Trophoblast cell (in vitro differentiated cells and primary cell): ENCODE data around the gene ENO1.
"Not testable (repeated sequence)": the region's sequence is repeated elsewhere in the genome, so short reads cannot be mapped to it uniquely, and the experiment has no call there.

Experiments
- DNase-seq, 2 donors: peaks; one replicate each; pipeline ENCODE4 v3.0.0-alpha.2; 2016
- H2AFZ ChIP-seq: 2 replicates; pipeline ENCODE4 v1.6.1; 2013; ENCODE audit warnings: low read length, moderate library complexity, mild to moderate bottlenecking; ENCODE audit not compliant: insufficient read depth, poor library complexity
- H2AK5ac ChIP-seq: 2 replicates; pipeline ENCODE4 v1.6.1; 2013; ENCODE audit warnings: mild to moderate bottlenecking, low read length
- H2BK120ac ChIP-seq: 2 replicates; pipeline ENCODE4 v1.6.1; 2013; ENCODE audit warnings: low read length, mild to moderate bottlenecking, moderate library complexity; ENCODE audit not compliant: insufficient read depth, poor library complexity
- H2BK12ac ChIP-seq: 2 replicates; pipeline ENCODE4 v1.6.1; 2013; ENCODE audit warnings: mild to moderate bottlenecking, low read length, moderate library complexity
- H2BK5ac ChIP-seq: 2 replicates; pipeline ENCODE4 v1.6.1; 2013; ENCODE audit warnings: low read length, low read depth, moderate library complexity, mild to moderate bottlenecking; ENCODE audit not compliant: poor library complexity
- H3K14ac ChIP-seq: 2 replicates; pipeline ENCODE4 v1.6.1; 2013; ENCODE audit warnings: mild to moderate bottlenecking, low read length
- H3K18ac ChIP-seq: 2 replicates; pipeline ENCODE4 v1.6.1; 2013; ENCODE audit warnings: mild to moderate bottlenecking, low read length
- H3K23ac ChIP-seq: 2 replicates; pipeline ENCODE4 v1.6.1; 2013; ENCODE audit warnings: low read length
- H3K27ac ChIP-seq: 2 replicates; pipeline ENCODE4 v1.5.1; 2013; ENCODE audit warnings: low read depth, mild to moderate bottlenecking, inconsistent platforms, low read length, moderate library complexity
- H3K27me3 ChIP-seq: 2 replicates; pipeline ENCODE4 v1.6.1; 2013; ENCODE audit warnings: inconsistent platforms, mild to moderate bottlenecking, low read length, moderate library complexity; ENCODE audit not compliant: insufficient read depth
- H3K36me3 ChIP-seq, 2 experiments: 1 replicate in 1 of 2; 2 replicates in 1 of 2; pipeline ENCODE4 v1.6.1; 2013; ENCODE audit warnings: low read length in 2 of 2, mild to moderate bottlenecking in 2 of 2, moderate library complexity in 1 of 2; ENCODE audit not compliant: insufficient read depth in 2 of 2, control insufficient read depth in 1 of 2
- H3K4ac ChIP-seq: 2 replicates; pipeline ENCODE4 v1.6.1; 2013; ENCODE audit warnings: low read depth, mild to moderate bottlenecking, low read length, moderate library complexity
- H3K4me1 ChIP-seq, 2 experiments: 1 replicate in 1 of 2; 2 replicates in 1 of 2; pipeline ENCODE4 v1.6.1; 2013; ENCODE audit warnings: low read length in 2 of 2, mild to moderate bottlenecking in 2 of 2, moderate library complexity in 1 of 2; ENCODE audit not compliant: insufficient read depth in 2 of 2, control insufficient read depth in 1 of 2
- H3K4me2 ChIP-seq: 2 replicates; pipeline ENCODE4 v1.6.1; 2013; ENCODE audit warnings: inconsistent platforms, mild to moderate bottlenecking, low read length, moderate library complexity
- H3K4me3 ChIP-seq: 2 replicates; pipeline ENCODE4 v1.5.1; 2013; ENCODE audit warnings: mild to moderate bottlenecking, low read depth, low read length, inconsistent platforms
- H3K79me1 ChIP-seq: one replicate; pipeline ENCODE4 v1.6.1; 2013; ENCODE audit warnings: low read length
- H3K79me2 ChIP-seq: 2 replicates; pipeline ENCODE4 v1.6.1; 2013; ENCODE audit warnings: low read length, mild to moderate bottlenecking; ENCODE audit not compliant: control insufficient read depth, insufficient read depth, poor library complexity
- H3K9ac ChIP-seq: 2 replicates; pipeline ENCODE4 v1.6.1; 2013; ENCODE audit warnings: mild to moderate bottlenecking, low read length
- H3K9me3 ChIP-seq: 2 replicates; pipeline ENCODE4 v1.6.1; 2013; ENCODE audit warnings: low read depth, mild to moderate bottlenecking, control low read depth, inconsistent platforms, low read length; ENCODE audit not compliant: insufficient read depth
- H4K12ac ChIP-seq: 2 replicates; pipeline ENCODE4 v1.6.1; 2013; ENCODE audit warnings: low read depth, mild to moderate bottlenecking, low read length, moderate library complexity
- H4K8ac ChIP-seq: 2 replicates; pipeline ENCODE4 v1.6.1; 2013; ENCODE audit warnings: low read depth, mild to moderate bottlenecking, low read length, moderate library complexity
- H4K91ac ChIP-seq: one replicate; pipeline ENCODE4 v1.6.1; 2013; ENCODE audit warnings: low read depth, mild to moderate bottlenecking, low read length, moderate library complexity
- WGBS: extraction: QIAGEN DNeasy Blood & Tissue Kit; methylation state at CpG from one replicate; pipeline ENCODE4 v1.1.7; 2013; ENCODE audit warnings: missing lambda C conversion rate; ENCODE audit not compliant: insufficient read length, insufficient coverage; ENCODE audit errors: extremely low coverage; 5-methylcytosine and 5-hydroxymethylcytosine counted together

The ENO1 gene

GRCh38 chr1:8922962-8923361 is 44.5 kb upstream of the ENO1 start:
- H2BK12ac ChIP-seq, result no peak overlapping the region
- no peak for DNase-seq
- no CpG with 5 or more reads among the region's 9 CpGs for WGBS
- H3K14ac ChIP-seq, result no peak overlapping the region
- H4K12ac ChIP-seq, result no peak overlapping the region
- no peak overlapping the region for H3K27ac ChIP-seq
- no peak overlapping the region for H2BK5ac ChIP-seq
- H3K79me1 ChIP-seq, result no peaks in the 10 kb centered on the region
- H2BK120ac ChIP-seq, result no peak overlapping the region
- no peaks in the 10 kb centered on the region for H3K4me1 ChIP-seq
- no peaks in the 10 kb centered on the region for H3K79me2 ChIP-seq
- no peaks in the 10 kb centered on the region for H3K36me3 ChIP-seq
- no peak overlapping the region for H3K9ac ChIP-seq
- H2AK5ac ChIP-seq, result no peak overlapping the region
- no peaks in the 10 kb centered on the region for H3K27me3 ChIP-seq
- H3K9me3 ChIP-seq, result no peaks in the 10 kb centered on the region
- no peak overlapping the region for H4K91ac ChIP-seq
- no peak overlapping the region for H3K4me2 ChIP-seq
- no peak overlapping the region for H4K8ac ChIP-seq
- H3K4me3 ChIP-seq, result no peak overlapping the region
- H2AFZ ChIP-seq, result no peak overlapping the region
- H3K4ac ChIP-seq, result no peak overlapping the region
- no peak overlapping the region for H3K23ac ChIP-seq
- H3K18ac ChIP-seq, result no peak overlapping the region

DNA sequence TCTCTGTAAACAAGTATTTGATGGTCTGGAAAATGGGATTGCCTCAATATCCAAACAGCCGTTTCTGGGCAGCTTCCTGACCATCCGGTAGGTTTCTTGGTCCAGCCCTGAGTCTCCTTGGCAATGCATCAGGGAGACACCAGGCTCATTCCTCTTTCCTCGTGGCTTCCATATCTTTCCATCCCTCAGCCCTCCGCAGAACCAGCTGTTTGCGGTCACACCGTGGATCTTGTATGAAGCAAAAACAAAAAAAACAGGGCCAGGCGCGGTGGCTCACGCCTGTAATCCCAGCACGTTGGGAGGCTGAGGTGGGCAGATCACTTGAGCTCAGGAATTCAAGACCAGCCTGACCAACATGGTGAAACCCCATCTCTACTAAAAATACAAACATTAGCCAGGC is 39.0 kb upstream of the ENO1 start:
- H3K9ac ChIP-seq, H2AK5ac ChIP-seq, H2BK5ac ChIP-seq, H3K27ac ChIP-seq, H4K91ac ChIP-seq, H3K4me1 ChIP-seq, DNase-seq, H3K14ac ChIP-seq, H2BK120ac ChIP-seq, H3K9me3 ChIP-seq, H3K18ac ChIP-seq, H3K79me1 ChIP-seq, H3K27me3 ChIP-seq, H4K12ac ChIP-seq, H2AFZ ChIP-seq, H4K8ac ChIP-seq, H3K4me3 ChIP-seq, H3K4me2 ChIP-seq, H3K23ac ChIP-seq, H3K4ac ChIP-seq, H2BK12ac ChIP-seq, H3K36me3 ChIP-seq, H3K79me2 ChIP-seq: not testable (repeated sequence)
- no CpG with 5 or more reads among the region's 10 CpGs for WGBS

GRCh38 chr1:8915446-8915845 is 37.0 kb upstream of the ENO1 start:
- peak in 1 of 2 donors; percentile 41 for DNase-seq
- Histone ChIP-seq H3K18ac (no peak overlapping the region), H2BK120ac (no peak overlapping the region), H3K14ac (no peak overlapping the region), H3K23ac (no peak overlapping the region), H4K8ac (no peak overlapping the region), H2BK5ac (no peak overlapping the region), H3K4ac (no peak overlapping the region), H3K27me3 (no peaks in the 10 kb centered on the region), H3K79me1 (no peaks in the 10 kb centered on the region), H3K36me3 (no peaks in the 10 kb centered on the region), H2AK5ac (no peak overlapping the region), H3K9ac (no peak overlapping the region), H3K27ac (no peak overlapping the region), H2AFZ (no peak overlapping the region), H3K4me3 (no peak overlapping the region), H3K4me2 (no peak overlapping the region), H3K9me3 (peaks cover 2% of the 10 kb centered on the region), H3K79me2 (no peaks in the 10 kb centered on the region), H4K12ac (no peak overlapping the region), H4K91ac (no peak overlapping the region), H2BK12ac (no peak overlapping the region), H3K4me1 (no peaks in the 10 kb centered on the region)
- WGBS, result no CpG with 5 or more reads among the region's 3 CpGs

DNA sequence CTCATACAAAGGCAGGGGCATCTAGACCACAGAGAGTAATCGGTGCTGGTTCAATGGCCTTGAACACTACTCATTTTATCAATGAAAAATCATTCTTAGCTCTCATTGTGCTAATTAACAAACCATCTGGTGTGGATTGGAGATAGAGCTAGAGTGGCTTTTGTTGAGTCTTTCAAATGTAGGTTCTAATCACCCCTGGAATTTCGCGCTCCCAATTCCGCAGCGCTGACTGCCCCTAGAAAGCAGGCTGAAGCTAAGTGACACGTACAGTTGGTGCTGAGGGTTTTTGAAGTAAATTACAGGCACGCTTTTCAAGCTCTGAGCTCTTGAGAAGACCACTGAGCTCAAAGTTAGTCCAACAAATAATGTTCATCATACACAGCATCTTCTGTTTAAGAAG is 36.0 kb upstream of the ENO1 start:
- H3K14ac ChIP-seq, result no peak overlapping the region
- H4K8ac ChIP-seq, result no peak overlapping the region
- no peak overlapping the region for H3K18ac ChIP-seq
- H3K4me1 ChIP-seq, result no peaks in the 10 kb centered on the region
- H3K9me3 ChIP-seq, result peaks cover 4% of the 10 kb centered on the region
- no peak overlapping the region for H4K91ac ChIP-seq
- H3K4ac ChIP-seq, result no peak overlapping the region
- no peak overlapping the region for H2BK12ac ChIP-seq
- no peak overlapping the region for H2AK5ac ChIP-seq
- H2BK120ac ChIP-seq, result no peak overlapping the region
- H3K4me2 ChIP-seq, result no peak overlapping the region
- H3K79me1 ChIP-seq, result no peaks in the 10 kb centered on the region
- DNase-seq, result no peak
- no peak overlapping the region for H2BK5ac ChIP-seq
- H4K12ac ChIP-seq, result no peak overlapping the region
- H3K79me2 ChIP-seq, result no peaks in the 10 kb centered on the region
- no peak overlapping the region for H3K23ac ChIP-seq
- no peak overlapping the region for H3K9ac ChIP-seq
- H3K27ac ChIP-seq, result no peak overlapping the region
- no peak overlapping the region for H3K4me3 ChIP-seq
- no peaks in the 10 kb centered on the region for H3K36me3 ChIP-seq
- H3K27me3 ChIP-seq, result no peaks in the 10 kb centered on the region
- no peak overlapping the region for H2AFZ ChIP-seq
- no CpG with 5 or more reads among the region's 7 CpGs for WGBS
